ENCODE data around the gene COG6.

DNA sequence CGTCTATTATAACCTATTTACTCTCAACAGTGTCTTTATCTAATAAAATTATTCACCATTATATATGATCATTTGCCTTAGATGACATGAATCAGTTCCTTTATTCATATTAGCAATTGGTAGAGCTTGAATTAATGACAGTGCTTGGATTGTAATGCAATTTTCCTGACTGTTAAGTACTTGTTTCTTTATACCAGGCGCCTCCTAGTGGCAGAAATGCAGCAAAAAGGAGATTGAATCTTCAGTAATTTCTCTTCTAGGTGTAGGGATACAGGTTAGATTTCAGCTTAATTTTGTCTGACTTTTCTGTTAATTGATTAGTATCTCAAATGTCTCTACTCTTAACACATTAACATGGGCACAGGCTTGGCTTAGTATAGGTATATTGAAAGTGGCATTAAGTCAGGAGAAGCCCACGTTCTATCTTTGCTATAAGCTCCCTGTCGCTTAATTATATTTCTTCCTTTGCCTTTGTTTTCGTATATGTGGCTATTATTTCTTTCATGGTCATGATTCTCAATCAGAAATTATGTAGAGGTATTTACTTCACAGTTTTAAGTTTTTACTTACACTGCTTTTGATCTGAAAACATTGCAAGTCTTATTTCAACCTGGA lies 43.3 kb upstream of the COG6 start:
- TF ChIP-seq, protein P1, sequence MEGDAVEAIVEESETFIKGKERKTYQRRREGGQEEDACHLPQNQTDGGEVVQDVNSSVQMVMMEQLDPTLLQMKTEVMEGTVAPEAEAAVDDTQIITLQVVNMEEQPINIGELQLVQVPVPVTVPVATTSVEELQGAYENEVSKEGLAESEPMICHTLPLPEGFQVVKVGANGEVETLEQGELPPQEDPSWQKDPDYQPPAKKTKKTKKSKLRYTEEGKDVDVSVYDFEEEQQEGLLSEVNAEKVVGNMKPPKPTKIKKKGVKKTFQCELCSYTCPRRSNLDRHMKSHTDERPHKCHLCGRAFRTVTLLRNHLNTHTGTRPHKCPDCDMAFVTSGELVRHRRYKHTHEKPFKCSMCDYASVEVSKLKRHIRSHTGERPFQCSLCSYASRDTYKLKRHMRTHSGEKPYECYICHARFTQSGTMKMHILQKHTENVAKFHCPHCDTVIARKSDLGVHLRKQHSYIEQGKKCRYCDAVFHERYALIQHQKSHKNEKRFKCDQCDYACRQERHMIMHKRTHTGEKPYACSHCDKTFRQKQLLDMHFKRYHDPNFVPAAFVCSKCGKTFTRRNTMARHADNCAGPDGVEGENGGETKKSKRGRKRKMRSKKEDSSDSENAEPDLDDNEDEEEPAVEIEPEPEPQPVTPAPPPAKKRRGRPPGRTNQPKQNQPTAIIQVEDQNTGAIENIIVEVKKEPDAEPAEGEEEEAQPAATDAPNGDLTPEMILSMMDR (IDR thresholded peaks at IDR 0.05), result peak; percentile 71 to 95 (median 87)
- no peak for TF ChIP-seq POLR2A (IDR thresholded peaks at IDR 0.05)
